Fibroblast of skin of left quadriceps (primary cell): Measurements from ENCODE around the gene ZNF385C.
"Not testable (repeated sequence)": the region's sequence is repeated elsewhere in the genome, so short reads cannot be mapped to it uniquely, and the experiment has no call there.

Experiments used
- DNase-seq, 2 experiments: peaks; one replicate each; pipeline ENCODE4 v3.0.0-alpha.2; 2013; ENCODE audit warnings: low read depth in 2 of 2

Gene ZNF385C

DNA sequence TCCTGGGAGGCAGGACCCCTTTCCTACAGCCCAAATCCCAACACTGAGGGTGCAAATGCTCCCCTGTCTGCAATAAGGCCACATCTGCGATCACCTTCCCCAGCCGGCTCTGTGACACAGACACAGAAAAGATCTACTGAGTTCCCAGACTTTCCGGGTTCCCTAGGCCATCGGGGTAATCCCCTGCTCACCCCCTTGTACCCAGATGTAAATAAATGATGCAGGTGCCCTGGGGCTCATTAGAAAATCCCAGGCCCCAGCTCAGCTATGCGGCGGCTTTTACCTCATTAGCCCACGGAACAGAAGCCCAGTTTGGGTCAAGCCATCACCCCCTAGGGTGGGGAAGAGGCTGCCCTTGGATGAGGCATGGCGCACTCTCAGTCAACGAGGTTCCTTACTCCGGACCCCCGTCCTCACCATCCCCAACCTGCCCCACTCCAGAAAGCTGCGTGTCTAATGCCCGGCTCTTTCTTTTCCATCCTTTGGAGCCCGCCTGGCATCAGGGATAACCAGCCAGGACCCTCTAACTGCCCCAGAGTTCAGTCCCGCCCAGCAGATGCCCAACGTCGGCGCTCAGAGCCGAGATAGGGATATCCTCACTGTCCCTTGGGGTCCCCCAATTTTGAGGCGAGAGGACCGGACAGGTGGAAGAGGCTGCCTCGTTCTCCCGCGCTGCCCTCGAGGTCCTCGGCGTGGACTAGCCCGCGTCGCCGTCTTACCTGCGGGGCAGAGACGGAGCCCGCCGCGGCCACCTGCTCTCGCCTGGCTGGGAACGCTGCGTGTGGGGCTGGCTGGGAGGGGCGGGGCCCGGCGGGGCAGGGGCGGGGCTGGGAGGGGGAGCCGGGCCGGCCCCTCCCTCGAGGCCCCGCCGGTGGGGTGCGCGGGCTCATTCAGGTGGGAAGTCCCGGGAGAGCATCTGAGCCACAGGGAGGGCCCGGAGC is at the start of gene ZNF385C:
TSS of gene ZNF385C (minus strand) at position 783 of the 941 bp plus-strand sequence. CDS start 35,417 bp downstream, outside the sequence.
- DNase-seq = no peak

- DNase-seq = no peak
Measured at GRCh38 chr17:42146911-42147607, 48.8 kb upstream of the ZNF385C start.

DNA sequence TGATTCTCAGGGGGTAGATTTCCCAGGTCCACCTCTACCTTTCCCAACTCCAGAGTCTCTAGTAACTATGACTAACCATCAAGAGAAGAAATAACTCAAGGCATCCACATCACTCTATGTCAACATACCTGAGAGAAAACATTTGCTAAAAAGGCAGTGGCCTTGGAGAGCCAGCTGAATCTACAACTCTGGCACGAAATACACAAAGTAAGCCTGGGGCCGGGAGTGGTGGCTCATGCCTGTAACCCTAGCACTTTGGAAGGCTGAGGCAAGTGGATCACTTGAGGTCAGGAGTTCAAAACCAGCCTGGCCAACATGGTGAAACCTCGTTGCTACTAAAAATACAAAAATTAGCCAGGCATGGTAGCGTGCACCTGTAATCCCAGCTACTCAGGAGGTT is 44.9 kb upstream of the ZNF385C start:
- not testable (repeated sequence) for DNase-seq

- peak; percentile 42 to 46 for DNase-seq
Measured at GRCh38 chr17:42142371-42142896, 44.2 kb upstream of the ZNF385C start.

DNA sequence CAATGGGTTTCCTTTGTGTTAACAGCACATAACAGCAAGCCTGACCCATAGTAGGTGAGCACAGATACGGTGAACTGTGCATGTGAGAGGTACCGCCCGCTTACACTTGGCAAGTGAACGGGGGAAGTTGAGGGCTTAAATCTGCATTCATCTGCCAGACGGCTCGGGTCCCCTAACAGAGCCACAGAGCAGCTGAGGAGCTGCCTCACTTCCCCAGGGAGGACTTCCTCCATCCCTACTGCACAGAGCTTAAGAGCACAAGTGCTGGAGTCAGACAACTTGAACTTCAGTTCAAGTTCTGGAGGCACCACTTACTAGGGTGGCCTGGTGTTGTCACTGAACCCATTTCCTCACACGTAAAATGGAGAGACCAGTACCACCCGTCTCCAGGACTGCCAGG is 43.1 kb upstream of the ZNF385C start:
- no peak for DNase-seq

- DNase-seq = not testable (repeated sequence)
Measured at GRCh38 chr17:42140690-42141089, 42.4 kb upstream of the ZNF385C start.

DNA sequence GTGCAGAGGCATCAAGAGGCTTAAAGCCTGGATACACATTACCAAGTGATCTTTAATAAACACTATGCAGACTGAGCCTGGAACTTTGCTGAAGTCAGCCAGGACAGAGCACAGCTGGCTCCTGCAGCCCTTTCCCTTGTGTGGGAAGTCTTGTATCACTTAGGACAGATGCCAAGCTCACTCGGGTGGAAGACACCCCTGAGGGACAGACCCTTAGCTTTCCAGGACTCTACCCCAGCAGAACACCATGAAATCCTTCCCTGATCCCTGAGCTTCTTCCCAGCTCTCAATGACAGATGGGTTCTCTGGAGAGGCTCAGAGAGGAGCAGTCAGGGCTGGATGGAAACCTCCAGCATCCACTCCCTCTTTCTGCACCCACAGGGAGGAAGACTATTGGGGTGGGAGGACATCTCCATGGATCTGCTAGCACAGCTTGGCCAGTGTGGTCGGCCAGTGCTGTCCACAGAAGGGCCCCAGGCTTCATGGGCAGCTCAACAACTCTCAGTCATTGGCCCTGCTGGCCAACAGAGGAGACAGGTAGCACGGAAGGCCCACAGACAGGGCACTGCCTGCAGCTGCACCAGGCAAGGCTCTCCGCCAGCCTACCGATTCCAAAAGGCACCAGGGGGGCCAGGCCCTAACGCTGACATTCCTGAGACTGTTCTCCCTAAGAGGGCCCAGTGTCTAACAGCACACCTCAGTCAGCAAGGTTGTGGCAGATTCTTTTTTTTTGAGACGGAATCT is 40.6 kb upstream of the ZNF385C start:
- no peak for DNase-seq

DNA sequence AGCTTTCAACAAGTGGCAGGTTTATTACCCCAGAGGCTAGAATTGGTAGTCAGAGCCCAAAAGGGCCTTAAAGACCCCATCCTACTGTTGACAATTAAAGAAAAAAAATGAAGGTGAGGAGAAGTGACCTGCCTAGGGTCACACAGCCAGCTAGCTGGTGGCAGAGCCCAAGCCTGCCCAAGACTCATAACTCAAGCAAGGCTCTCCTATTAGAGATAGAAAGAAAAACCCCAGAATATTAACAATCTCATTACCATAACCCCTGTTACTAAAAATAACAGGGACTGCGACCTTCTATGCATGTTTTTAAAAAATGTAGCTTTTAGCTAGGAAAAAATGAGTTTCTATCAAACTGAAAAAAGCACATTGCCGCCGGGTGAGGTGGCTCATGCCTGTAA is 38.4 kb upstream of the ZNF385C start:
- DNase-seq = no peak

- no peak for DNase-seq
Measured at GRCh38 chr17:42135664-42136653, 37.7 kb upstream of the ZNF385C start.

DNA sequence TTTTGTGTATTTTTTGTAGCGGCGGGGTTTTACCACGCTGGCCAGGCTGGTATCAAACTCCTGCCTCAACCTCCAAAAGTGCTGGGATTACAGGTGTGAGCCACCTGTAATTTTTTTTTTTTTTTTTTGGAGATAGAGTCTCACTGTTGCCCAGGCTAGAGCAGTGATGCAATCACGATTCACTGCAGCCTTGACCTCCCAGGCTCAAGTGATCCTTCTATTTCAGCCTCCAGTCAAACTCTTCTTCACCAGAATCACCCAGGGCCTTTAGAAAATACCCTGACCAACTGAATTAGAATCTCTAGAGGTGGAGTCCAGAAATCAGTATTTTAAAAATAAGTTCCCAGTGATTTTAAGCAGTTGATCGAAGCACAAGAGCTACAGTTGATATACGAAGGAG is 36.9 kb upstream of the ZNF385C start:
- no peak for DNase-seq

DNA sequence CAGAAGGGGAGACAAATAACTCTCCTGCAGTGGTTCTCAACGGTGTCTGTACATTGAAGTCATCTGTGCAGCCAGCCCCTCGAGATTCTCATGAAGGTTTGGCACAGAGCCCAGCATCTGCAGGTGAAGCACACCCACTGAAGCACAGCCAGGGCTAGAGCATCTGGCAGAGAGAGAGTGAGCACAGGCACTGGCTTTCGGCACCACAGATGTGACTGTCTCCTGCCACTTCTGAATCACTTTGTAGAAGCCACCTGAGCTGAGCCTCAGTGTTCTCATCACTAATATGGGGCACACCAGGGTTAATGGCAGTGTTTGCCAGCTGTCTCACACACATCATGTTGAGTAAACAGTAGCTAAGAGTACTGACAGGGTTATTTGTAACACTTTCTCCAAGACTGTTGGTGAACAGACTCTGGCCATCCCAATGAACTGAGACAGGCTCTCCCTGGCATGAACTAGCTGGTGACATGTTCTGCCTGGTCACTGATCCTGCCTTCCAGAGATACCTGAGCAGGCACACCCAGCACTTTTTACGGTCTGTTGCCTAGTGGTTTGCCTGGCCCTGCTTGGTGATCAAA is 35.3 kb upstream of the ZNF385C start:
- no peak for DNase-seq

DNA sequence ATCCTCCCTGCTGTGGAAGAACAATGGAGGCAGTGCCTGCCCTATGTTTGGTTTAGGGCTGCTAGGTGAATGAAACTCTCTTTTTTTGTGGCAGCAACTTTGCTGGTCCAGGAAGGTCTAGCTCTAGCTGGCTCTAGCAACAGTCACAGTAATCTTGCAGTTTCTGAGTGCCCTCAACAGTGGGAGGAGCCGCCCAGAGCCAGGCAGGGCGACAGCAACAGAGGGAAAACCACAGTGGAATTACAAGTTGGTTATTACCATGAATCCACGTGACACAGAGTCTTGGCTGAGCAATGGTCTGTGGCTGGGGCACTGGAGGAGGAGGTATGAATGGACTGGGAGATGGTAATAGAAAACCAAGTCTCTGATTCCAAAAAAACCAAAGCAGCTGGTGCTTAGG is 34.7 kb upstream of the ZNF385C start:
- peak in 1 of 2 experiments; percentile 16 for DNase-seq

GRCh38 chr17:42131981-42132432 is 33.7 kb upstream of the ZNF385C start:
- no peak for DNase-seq

DNA sequence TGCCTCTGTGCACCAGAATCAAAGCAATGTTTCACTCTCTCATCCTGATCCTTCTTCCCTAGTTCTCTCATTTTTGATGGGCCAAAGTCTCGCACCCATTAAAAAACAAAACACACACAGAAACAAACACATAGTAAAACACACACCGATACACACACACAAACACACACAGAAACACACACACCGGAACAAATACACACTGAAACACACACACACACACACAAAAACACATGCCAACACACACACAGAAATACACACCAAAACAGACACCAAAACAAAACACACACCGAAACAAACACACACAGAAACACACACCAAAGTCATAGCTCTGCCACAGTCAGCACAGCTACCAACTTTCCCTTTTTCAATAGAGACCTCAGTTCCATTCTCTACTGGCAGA is 33.0 kb upstream of the ZNF385C start:
- DNase-seq = no peak

DNA sequence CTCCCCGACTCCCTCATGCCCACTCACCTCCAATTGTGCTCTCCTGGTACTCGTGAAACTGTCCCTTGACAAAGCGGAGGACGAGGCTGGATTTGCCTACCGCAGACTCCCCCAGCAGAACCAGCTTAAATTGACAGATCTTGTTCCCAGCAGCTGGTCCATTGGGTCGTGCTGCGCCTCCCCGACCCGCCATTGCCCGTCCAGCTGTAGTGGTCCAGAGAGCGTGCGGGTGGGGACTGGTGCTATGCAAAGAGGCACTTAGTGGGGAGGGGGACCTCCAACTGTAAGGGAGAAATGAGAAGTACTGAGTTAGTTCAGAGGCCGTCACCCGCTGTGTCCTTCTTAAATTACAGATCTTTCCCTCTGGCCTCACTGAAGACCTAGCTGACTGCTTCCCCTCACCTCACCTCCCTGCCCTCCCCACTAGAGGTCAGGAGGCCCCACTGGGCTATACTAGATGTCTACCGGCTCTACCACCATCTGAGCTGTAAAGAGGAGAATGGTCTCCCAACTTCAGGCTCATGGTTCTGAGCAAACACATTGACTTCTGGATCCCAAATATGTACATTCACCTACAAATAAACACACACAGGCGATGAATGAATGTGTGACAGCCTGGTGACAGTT is 32.1 kb upstream of the ZNF385C start:
- no peak for DNase-seq

- DNase-seq = no peak
Measured at GRCh38 chr17:42129109-42129837, 31.0 kb upstream of the ZNF385C start.

DNA sequence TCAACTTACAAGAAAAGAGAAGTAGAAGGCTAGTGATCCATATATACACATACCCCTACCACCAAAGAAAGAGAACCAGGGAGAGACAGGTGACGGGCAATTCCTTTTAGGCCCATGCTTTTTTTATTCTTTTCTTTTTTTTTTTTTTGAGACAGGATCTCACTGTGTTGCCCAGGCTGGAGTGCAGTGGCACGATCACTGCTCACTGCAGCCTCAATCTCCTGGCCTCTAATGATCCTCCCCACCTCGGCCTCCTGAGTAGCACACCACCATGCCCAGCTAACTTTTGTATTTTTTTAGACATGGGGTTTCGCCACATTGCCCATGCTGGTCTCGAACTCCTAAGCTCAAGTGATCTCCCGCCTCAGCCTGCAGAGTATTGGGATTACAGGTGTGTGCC is 29.1 kb upstream of the ZNF385C start:
- DNase-seq = no peak

DNA sequence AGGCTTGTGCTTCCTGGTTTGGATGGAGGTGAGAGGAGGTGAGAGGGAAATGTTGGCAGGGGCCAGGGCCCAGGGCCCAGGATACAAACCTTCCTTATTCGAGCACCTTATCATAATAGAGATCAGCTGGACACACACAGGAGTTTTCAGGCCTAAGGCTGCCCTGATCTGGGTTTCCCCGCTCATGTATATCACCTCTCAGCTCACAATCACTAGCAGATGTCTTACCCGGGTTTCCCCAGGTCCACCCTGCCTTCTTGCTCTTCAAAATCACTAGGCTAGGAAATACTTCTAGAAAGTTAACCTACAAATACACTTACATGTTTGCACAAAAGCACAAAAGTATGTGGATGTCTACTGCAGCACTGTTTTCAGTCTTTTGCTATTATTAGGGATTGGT is 28.6 kb upstream of the ZNF385C start:
- no peak for DNase-seq

DNA sequence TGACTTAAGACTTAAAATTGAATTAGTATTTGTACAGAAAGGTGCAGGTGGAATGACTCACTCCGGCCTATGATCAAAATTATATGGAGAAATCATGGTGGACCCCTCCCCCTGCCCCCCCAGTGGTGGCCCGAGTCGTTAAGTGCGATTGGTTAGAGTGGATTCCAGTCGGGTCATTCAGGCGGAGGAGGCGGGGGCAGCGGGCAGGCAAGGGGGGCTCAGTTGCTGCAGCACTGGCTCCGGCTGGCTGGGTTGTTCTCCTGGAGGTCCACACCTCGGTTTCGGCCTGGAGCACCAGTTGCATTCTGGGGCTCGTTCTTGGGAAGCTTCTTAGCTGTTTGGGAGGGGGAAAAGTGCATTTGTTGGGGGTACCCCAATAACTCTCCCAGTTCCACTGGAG is 27.3 kb upstream of the ZNF385C start:
- DNase-seq = no peak
